ENCODE measurements around the gene AK8.

The AK8 gene

DNA sequence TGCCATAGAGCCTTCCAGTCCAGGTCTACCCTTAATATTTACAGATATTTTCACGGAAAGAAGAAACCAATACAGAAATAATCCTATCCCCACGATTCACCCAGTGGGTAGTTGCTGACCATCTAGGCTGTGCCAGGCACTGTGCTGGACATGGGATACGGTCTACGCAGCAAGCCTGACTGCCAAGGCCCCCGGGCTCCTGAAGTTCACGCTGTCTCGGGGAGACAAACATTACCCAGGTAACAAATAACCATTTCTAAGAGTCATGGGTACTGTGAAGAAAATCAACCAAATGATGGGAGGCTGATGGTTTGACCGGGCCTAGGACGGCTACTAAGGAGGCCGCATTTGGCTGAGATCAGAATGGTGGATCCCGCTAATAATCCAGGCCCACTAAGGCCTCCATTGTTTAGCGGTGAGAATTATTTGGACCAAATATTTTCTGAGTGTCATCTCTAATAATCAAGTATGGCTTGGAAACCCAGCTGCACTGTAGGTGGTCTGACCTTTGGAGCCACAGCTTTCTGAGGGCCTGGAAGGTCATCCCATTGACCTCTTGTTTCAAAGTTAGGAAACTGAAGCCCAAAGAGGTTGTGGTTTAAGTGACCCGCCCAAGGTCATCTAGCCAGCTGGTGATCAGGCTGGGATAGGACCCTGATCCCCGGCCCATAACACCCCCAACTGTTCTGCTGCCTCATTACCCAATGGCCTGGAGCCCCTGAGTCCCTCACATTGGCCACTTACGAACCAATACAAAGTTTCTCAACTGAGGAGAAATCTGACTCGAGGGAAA lies 82.4 kb downstream of the AK8 start:
- TF ChIP-seq L3MBTL2 (conservative IDR thresholded peaks at IDR 0.05) (no peak), SUZ12 (IDR thresholded peaks at IDR 0.05) (no peak), FOXK2 (IDR thresholded peaks at IDR 0.05) (no peak), CTBP1 (IDR thresholded peaks at IDR 0.05; ENCODE audit: borderline replicate concordance) (no peak), TARDBP (IDR thresholded peaks at IDR 0.05) (no peak), FOXM1 (IDR thresholded peaks at IDR 0.05; ENCODE audit: borderline replicate concordance) (no peak), BHLHE40 (IDR thresholded peaks at IDR 0.05; ENCODE audit: borderline replicate concordance) (no peak), ZNF384 (IDR thresholded peaks at IDR 0.05) (no peak), ARNT (IDR thresholded peaks at IDR 0.05) (no peak), HDGF (IDR thresholded peaks at IDR 0.05; ENCODE audit: borderline replicate concordance) (no peak), ELF4 (IDR thresholded peaks at IDR 0.05) (no peak), SP1 (IDR thresholded peaks at IDR 0.05) (no peak)
- TF ChIP-seq, protein P1, sequence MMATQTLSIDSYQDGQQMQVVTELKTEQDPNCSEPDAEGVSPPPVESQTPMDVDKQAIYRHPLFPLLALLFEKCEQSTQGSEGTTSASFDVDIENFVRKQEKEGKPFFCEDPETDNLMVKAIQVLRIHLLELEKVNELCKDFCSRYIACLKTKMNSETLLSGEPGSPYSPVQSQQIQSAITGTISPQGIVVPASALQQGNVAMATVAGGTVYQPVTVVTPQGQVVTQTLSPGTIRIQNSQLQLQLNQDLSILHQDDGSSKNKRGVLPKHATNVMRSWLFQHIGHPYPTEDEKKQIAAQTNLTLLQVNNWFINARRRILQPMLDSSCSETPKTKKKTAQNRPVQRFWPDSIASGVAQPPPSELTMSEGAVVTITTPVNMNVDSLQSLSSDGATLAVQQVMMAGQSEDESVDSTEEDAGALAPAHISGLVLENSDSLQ (IDR thresholded peaks at IDR 0.05): no peak
- ChIA-PET POLR2A (no interaction called here), CTCF (no interaction called here)
- DNase-seq (ENCODE audit: extremely low spot score): no peak

DNA sequence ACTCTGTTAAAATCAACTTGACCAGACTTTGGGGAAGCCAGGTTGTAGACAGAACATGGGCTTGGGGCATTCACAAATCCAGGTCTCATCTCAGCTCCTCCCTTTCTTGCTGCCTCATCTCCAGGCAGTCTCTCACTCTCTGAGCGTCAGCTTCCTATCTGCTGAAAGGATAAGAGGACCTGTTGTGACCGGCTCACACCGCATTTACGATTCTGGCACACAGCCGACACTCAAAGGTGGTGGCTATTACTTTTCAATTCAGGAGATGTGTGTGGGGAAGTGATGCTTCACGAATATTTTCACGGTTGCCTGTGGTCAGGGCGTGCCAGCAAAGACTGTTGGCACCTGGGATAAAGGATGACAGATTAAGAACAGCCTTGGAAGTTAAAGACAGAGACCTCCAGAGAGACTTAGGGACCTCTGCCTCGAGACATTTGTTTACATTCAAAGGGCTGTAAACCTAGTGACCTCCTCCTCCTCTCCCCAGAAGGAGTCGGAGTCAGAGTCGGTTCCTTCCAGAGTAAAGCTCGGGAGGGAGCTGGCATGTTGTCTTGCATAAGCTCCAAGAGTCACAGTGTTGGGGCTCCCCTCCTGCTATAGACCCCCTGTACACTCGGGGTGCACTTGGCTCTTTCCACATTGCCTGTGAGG lies 83.2 kb downstream of the AK8 start:
- no peak for DNase-seq (ENCODE audit: extremely low spot score)
- ChIA-PET POLR2A (interaction anchor here (0.6 kb wide), 1 partner anchor 383 kb away, joined by 3 read pairs; no protein-coding TSS in a partner anchor), CTCF (no interaction called here)
- no peak for TF ChIP-seq FOXK2 (IDR thresholded peaks at IDR 0.05)
- TF ChIP-seq L3MBTL2 (conservative IDR thresholded peaks at IDR 0.05): no peak

DNA sequence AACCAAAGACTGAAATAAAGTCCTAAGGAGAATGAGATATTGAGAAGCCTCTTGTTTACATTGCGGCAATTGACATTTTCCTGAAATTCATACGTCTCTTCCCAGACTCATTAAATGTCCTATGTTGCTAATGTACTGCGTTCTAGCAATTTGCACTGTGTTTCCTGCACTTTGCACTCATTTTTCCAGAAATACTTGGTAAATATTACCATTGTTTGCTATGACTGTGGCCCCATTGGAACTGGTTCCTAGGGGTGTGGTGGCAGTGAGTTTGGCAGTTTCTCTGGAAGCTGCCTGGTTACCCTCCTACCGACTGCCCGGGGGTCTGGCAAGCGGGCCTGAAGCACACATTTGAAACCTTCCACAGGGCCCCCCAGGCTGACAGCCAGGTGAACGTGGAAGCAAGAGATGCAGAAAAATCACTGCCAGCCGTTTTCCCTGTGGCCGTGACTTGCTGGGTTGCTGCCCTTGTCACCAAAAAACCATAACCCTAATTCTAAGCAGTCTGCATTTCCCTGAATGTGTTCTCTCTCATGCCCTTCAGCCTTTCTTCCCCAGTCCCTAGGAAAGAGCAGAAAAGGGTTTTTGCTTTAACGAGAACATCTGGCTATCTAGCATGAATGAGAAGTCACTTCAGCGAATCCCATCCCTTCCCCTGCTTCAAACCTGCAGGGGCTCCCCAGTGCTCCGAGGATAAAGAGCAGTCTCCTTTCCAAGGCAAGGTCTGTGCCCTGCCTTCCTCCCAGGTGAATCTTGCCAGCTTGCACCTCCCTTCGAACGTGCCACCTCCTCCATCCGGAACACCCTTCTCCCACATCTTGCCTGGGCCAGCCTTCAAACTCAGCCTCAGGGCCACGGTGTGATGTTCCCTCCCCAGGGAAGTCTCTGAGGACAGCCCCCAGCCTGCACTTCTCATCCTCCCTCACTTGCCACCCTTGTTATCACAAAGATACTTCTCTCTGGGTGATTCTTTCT lies 84.2 kb downstream of the AK8 start:
- POLR2A ChIA-PET: interaction anchor here (0.6 kb wide), 1 partner anchor 382 kb away, joined by 3 read pairs; no protein-coding TSS in a partner anchor
- CTCF ChIA-PET: no interaction called here
- DNase-seq (ENCODE audit: extremely low spot score): no peak
- TF ChIP-seq ELF4 (IDR thresholded peaks at IDR 0.05) (no peak), FOXA1 (IDR thresholded peaks at IDR 0.05) (no peak), LEF1 (IDR thresholded peaks at IDR 0.05; ENCODE audit: borderline replicate concordance) (no peak), CTBP1 (IDR thresholded peaks at IDR 0.05; ENCODE audit: borderline replicate concordance) (no peak), SUZ12 (IDR thresholded peaks at IDR 0.05) (no peak)

DNA sequence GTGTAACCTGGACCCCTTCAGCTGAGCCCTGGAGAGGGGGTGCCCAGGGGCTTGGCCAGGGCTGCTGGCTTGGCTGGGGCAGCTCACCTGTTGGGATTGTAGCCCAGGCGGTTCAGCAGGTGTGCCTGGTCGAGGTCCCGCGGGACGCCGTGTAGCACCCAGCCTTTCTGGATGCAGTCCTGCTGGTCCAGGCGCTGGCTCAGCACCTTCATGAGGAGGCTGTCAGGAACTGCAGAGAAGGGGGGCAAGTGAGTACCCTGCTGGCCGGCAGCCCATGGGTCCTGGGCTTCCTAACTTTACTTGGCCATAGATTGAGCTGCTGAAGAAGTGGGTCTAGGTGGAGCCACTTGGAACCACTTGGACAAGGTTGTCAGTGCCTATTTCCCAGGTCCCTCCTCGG lies 85.5 kb downstream of the AK8 start:
- ChIA-PET CTCF (no interaction called here), POLR2A (no interaction called here)
- DNase-seq (ENCODE audit: extremely low spot score): no peak
- TF ChIP-seq FOXA1 (IDR thresholded peaks at IDR 0.05) (no peak), SUZ12 (IDR thresholded peaks at IDR 0.05) (no peak), LEF1 (IDR thresholded peaks at IDR 0.05; ENCODE audit: borderline replicate concordance) (no peak), FOXK2 (IDR thresholded peaks at IDR 0.05) (no peak), ELF4 (IDR thresholded peaks at IDR 0.05) (no peak), SP1 (IDR thresholded peaks at IDR 0.05) (no peak), NFRKB (IDR thresholded peaks at IDR 0.05) (no peak), HDGF (IDR thresholded peaks at IDR 0.05; ENCODE audit: borderline replicate concordance) (no peak), ARNT (IDR thresholded peaks at IDR 0.05) (no peak), BHLHE40 (IDR thresholded peaks at IDR 0.05; ENCODE audit: borderline replicate concordance) (no peak), FOXM1 (IDR thresholded peaks at IDR 0.05; ENCODE audit: borderline replicate concordance) (no peak), CTBP1 (IDR thresholded peaks at IDR 0.05; ENCODE audit: borderline replicate concordance) (no peak)
- TF ChIP-seq, protein P1 (IDR thresholded peaks at IDR 0.05): no peak

DNA sequence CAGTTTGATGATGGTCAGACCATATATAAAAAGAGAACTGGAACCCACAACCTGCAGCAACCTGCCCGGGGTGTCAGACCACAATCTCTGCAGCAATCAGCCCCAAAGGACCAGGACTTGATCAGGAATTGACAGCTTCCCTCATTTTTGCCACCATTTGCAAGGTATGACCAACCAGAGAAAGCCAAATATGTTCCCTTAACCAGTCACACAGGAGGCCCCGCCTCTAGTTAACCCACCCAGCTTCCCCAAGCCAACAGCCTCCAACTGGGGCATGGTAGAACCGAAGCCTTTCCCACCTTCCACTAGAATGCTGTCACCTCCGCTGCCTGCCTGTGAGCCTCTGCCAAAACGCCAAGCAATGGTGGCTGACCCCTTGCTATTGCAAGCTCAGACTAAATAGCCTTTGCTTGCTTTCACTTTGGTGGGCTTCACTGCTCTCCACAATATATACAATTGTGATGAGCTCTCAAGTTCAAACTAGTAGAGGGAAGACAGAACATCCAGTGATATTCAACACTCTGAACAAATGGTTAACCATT lies 86.3 kb downstream of the AK8 start:
- DNase-seq (ENCODE audit: extremely low spot score): no peak
- ChIA-PET CTCF (interaction anchor here (0.6 kb wide), 1 partner anchor 8 kb away, joined by 3 read pairs; no protein-coding TSS in a partner anchor), POLR2A (no interaction called here)
- TF ChIP-seq LEF1 (IDR thresholded peaks at IDR 0.05; ENCODE audit: borderline replicate concordance): no peak
- TF ChIP-seq HDGF (IDR thresholded peaks at IDR 0.05; ENCODE audit: borderline replicate concordance): no peak
- no peak for TF ChIP-seq BHLHE40 (IDR thresholded peaks at IDR 0.05; ENCODE audit: borderline replicate concordance)
- no peak for TF ChIP-seq FOXM1 (IDR thresholded peaks at IDR 0.05; ENCODE audit: borderline replicate concordance)
- no peak for TF ChIP-seq ZNF384 (IDR thresholded peaks at IDR 0.05)
- TF ChIP-seq SP1 (IDR thresholded peaks at IDR 0.05): no peak
- no peak for TF ChIP-seq L3MBTL2 (conservative IDR thresholded peaks at IDR 0.05)
- TF ChIP-seq CTBP1 (IDR thresholded peaks at IDR 0.05; ENCODE audit: borderline replicate concordance): no peak
- TF ChIP-seq ELF4 (IDR thresholded peaks at IDR 0.05): no peak
- TF ChIP-seq FOXA1 (IDR thresholded peaks at IDR 0.05): no peak
- no peak for TF ChIP-seq TARDBP (IDR thresholded peaks at IDR 0.05)
- TF ChIP-seq FOXK2 (IDR thresholded peaks at IDR 0.05): no peak
- TF ChIP-seq, protein P1 (IDR thresholded peaks at IDR 0.05): no peak
- TF ChIP-seq NFRKB (IDR thresholded peaks at IDR 0.05): no peak
- TF ChIP-seq SUZ12 (IDR thresholded peaks at IDR 0.05): no peak
- no peak for TF ChIP-seq ARNT (IDR thresholded peaks at IDR 0.05)
